GM12878 (cell line): ENCODE measurements around the gene TSHZ2.

ENCODE experiments used
- CREB1 ChIP-seq: IDR thresholded peaks from 2 replicates; pipeline ENCODE4 v1.6.1; 2012; ENCODE audit warnings: low read depth, mild to moderate bottlenecking, inconsistent platforms
- EP300 ChIP-seq, 2 experiments: fragments of 150-350 bp in 1 of 2; IDR thresholded peaks; 2 replicates each; pipeline ENCODE4 v1.6.1; 2011 to 2012; ENCODE audit warnings: low read depth in 2 of 2, low read length in 2 of 2, borderline replicate concordance in 1 of 2, improper control_type of control experiment in 1 of 2, inconsistent platforms in 1 of 2; ENCODE audit not compliant: control insufficient read depth in 1 of 2
- ETV6 ChIP-seq, 2 experiments: fragments of 450-650 bp in 1 of 2; IDR thresholded peaks in 1 of 2; conservative IDR thresholded peaks in 1 of 2; 2 replicates each; pipeline ENCODE4 v1.6.1; 2014; ENCODE audit warnings: antibody characterized with exemption in 1 of 2, borderline replicate concordance in 1 of 2, low read depth in 1 of 2, mild to moderate bottlenecking in 1 of 2, moderate library complexity in 1 of 2
- MAX ChIP-seq: IDR thresholded peaks from 2 replicates; pipeline ENCODE4 v1.6.1; 2012; ENCODE audit warnings: low read depth, low read length, improper control_type of control experiment
- PAX8 ChIP-seq: fragments of 450-650 bp; IDR thresholded peaks from 2 replicates; pipeline ENCODE4 v1.6.1; 2017; ENCODE audit warnings: mild to moderate bottlenecking, moderate library complexity
- PKNOX1 ChIP-seq: fragments of 450-650 bp; IDR thresholded peaks from 2 replicates; pipeline ENCODE4 v1.6.1; 2016; ENCODE audit warnings: mild to moderate bottlenecking
- POLR2AphosphoS5 ChIP-seq: IDR thresholded peaks from 2 replicates; pipeline ENCODE4 v1.6.1; 2011; ENCODE audit warnings: mild to moderate bottlenecking, low read length, inconsistent platforms
- RAD21 ChIP-seq: IDR thresholded peaks from 2 replicates; pipeline ENCODE4 v1.6.1; 2011; ENCODE audit warnings: mild to moderate bottlenecking, low read depth, low read length, moderate library complexity; ENCODE audit not compliant: insufficient read depth
- RB1 ChIP-seq: fragments of 450-650 bp; formaldehyde crosslinking; IDR thresholded peaks from 2 replicates; pipeline ENCODE4 v1.6.1; 2017; ENCODE audit warnings: mild to moderate bottlenecking, borderline replicate concordance
- SRF ChIP-seq, 2 experiments: IDR thresholded peaks; 2 replicates each; pipeline ENCODE4 v1.6.1; 2011; ENCODE audit warnings: low read depth in 2 of 2, low read length in 2 of 2, mild to moderate bottlenecking in 1 of 2, moderate library complexity in 1 of 2
- TF ChIP-seq, protein P1 (sequence below): IDR thresholded peaks from 2 replicates; pipeline ENCODE4 v1.6.1; 2011; ENCODE audit warnings: low read depth, low read length, improper control_type of control experiment, borderline replicate concordance

DNA sequence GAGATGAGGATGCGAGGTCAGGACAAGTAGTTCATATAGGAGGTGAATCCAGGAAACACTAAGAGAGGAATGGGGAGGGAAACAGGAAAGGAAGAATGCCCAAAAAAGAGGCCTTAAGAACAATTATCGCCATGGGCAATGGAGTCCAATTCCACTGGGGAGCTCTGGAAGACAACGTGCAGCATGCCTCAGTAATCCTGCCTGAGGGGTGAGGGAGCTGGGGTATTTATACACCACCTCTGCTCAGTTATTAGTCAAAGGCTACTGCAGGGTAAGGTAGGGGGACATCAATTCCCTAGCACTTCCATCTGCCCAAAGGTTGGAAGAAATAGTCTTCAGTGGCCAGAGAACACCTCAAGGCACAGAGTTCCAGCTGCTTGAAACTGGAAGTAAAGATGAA lies 525.1 kb downstream of the TSHZ2 start:
- no peak for TF ChIP-seq RAD21
- TF ChIP-seq EP300 (IDR thresholded peaks at IDR 0.05; ENCODE audit: borderline replicate concordance in 1 of 2, control insufficient read depth in 1 of 2, low read depth in 2 of 2, low read length in 2 of 2): no peak
- no peak for TF ChIP-seq POLR2AphosphoS5
- no peak for TF ChIP-seq ETV6 (conservative IDR thresholded peaks at IDR 0.05 in 1 of 2, IDR thresholded peaks at IDR 0.05 in 1 of 2; ENCODE audit: borderline replicate concordance in 1 of 2, low read depth in 1 of 2)
- TF ChIP-seq CREB1: no peak
- TF ChIP-seq PKNOX1: no peak
- TF ChIP-seq MAX: no peak
- TF ChIP-seq, protein P1, sequence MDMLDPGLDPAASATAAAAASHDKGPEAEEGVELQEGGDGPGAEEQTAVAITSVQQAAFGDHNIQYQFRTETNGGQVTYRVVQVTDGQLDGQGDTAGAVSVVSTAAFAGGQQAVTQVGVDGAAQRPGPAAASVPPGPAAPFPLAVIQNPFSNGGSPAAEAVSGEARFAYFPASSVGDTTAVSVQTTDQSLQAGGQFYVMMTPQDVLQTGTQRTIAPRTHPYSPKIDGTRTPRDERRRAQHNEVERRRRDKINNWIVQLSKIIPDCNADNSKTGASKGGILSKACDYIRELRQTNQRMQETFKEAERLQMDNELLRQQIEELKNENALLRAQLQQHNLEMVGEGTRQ: no peak
- TF ChIP-seq RB1: no peak
- TF ChIP-seq SRF (IDR thresholded peaks at IDR 0.05; ENCODE audit: low read depth in 2 of 2, low read length in 2 of 2): no peak
- no peak for TF ChIP-seq PAX8
